ENCODE results near the gene TRIM66.

The TRIM66 gene

GRCh38 chr11:8693555-8693954 lies 11.1 kb upstream of the TRIM66 start:
- H3K27ac Mint-ChIP-seq (ENCODE audit: low read depth) = no peak overlapping the region
- peaks cover 20% of the 10 kb centered on the region for H3K4me1 Mint-ChIP-seq
- peaks cover 11% of the 10 kb centered on the region for H3K36me3 Mint-ChIP-seq (ENCODE audit: insufficient read depth)
- no peaks in the 10 kb centered on the region for H3K27me3 Mint-ChIP-seq
- ATAC-seq (replicated peaks; ENCODE audit: extremely low read depth, poor library complexity, severe bottlenecking) (no peak), DNase-seq (ENCODE audit: low spot score in 2 of 2) (no peak)
- H3K9me3 Mint-ChIP-seq = no peaks in the 10 kb centered on the region
- H3K4me3 Mint-ChIP-seq = no peak overlapping the region

GRCh38 chr11:8693010-8693551 lies 10.6 kb upstream of the TRIM66 start:
- H3K9me3 Mint-ChIP-seq = no peaks in the 10 kb centered on the region
- ATAC-seq (replicated peaks; ENCODE audit: extremely low read depth, poor library complexity, severe bottlenecking) = no peak
- H3K4me3 Mint-ChIP-seq = no peak overlapping the region
- H3K27me3 Mint-ChIP-seq = no peaks in the 10 kb centered on the region
- H3K4me1 Mint-ChIP-seq = peaks cover 25% of the 10 kb centered on the region
- peaks cover 14% of the 10 kb centered on the region for H3K36me3 Mint-ChIP-seq (ENCODE audit: insufficient read depth)
- no peak for DNase-seq (ENCODE audit: low spot score in 2 of 2)
- no peak overlapping the region for H3K27ac Mint-ChIP-seq (ENCODE audit: low read depth)

- ATAC-seq (replicated peaks; ENCODE audit: extremely low read depth, poor library complexity, severe bottlenecking) (no peak), DNase-seq (ENCODE audit: low spot score in 2 of 2) (no peak)
- Mint-ChIP-seq H3K9me3 (no peaks in the 10 kb centered on the region), H3K4me3 (no peak overlapping the region), H3K27me3 (no peaks in the 10 kb centered on the region), H3K4me1 (peaks cover 30% of the 10 kb centered on the region), H3K27ac (ENCODE audit: low read depth) (peak overlapping the region; percentile 32), H3K36me3 (ENCODE audit: insufficient read depth) (peaks cover 17% of the 10 kb centered on the region)
These were observed 10.0 kb upstream of the TRIM66 start for GRCh38 chr11:8692417-8692816.

- Mint-ChIP-seq H3K27me3 (no peaks in the 10 kb centered on the region), H3K27ac (ENCODE audit: low read depth) (no peak overlapping the region), H3K4me3 (no peak overlapping the region), H3K36me3 (ENCODE audit: insufficient read depth) (peaks cover 20% of the 10 kb centered on the region), H3K4me1 (peaks cover 30% of the 10 kb centered on the region), H3K9me3 (no peaks in the 10 kb centered on the region)
- ATAC-seq (replicated peaks; ENCODE audit: extremely low read depth, poor library complexity, severe bottlenecking) = no peak
- no peak for DNase-seq (ENCODE audit: low spot score in 2 of 2)
These were observed 9.1 kb upstream of the TRIM66 start for GRCh38 chr11:8691601-8692000.

- peaks cover 29% of the 10 kb centered on the region for H3K36me3 Mint-ChIP-seq (ENCODE audit: insufficient read depth)
These were observed 8.2 kb upstream of the TRIM66 start for GRCh38 chr11:8690374-8691342.

GRCh38 chr11:8689726-8690255 lies 7.3 kb upstream of the TRIM66 start:
- ATAC-seq (replicated peaks; ENCODE audit: extremely low read depth, poor library complexity, severe bottlenecking) (no peak), DNase-seq (ENCODE audit: low spot score in 2 of 2) (no peak)
- peaks cover 37% of the 10 kb centered on the region for H3K36me3 Mint-ChIP-seq (ENCODE audit: insufficient read depth)
- H3K27me3 Mint-ChIP-seq = no peaks in the 10 kb centered on the region
- H3K4me3 Mint-ChIP-seq = peak overlapping the region; percentile 88
- peak overlapping the region; percentile 56 for H3K27ac Mint-ChIP-seq (ENCODE audit: low read depth)
- no peaks in the 10 kb centered on the region for H3K9me3 Mint-ChIP-seq
- peaks cover 35% of the 10 kb centered on the region for H3K4me1 Mint-ChIP-seq

More at GRCh38 chr11:8690374-8691342, 8.2 kb upstream of the TRIM66 start:
- Mint-ChIP-seq H3K9me3 (no peaks in the 10 kb centered on the region), H3K27ac (ENCODE audit: low read depth) (peak overlapping the region; percentile 56), H3K4me3 (peak overlapping the region; percentile 88), H3K4me1 (peaks cover 27% of the 10 kb centered on the region), H3K27me3 (no peaks in the 10 kb centered on the region)
- ATAC-seq (replicated peaks; ENCODE audit: extremely low read depth, poor library complexity, severe bottlenecking) = no peak
- no peak for DNase-seq (ENCODE audit: low spot score in 2 of 2)

GRCh38 chr11:8688414-8689362 lies 6.2 kb upstream of the TRIM66 start:
- H3K27me3 Mint-ChIP-seq = no peaks in the 10 kb centered on the region
- ATAC-seq (replicated peaks; ENCODE audit: extremely low read depth, poor library complexity, severe bottlenecking) = peak; percentile 81
- H3K36me3 Mint-ChIP-seq (ENCODE audit: insufficient read depth) = peaks cover 47% of the 10 kb centered on the region

GRCh38 chr11:8686325-8686724 lies 3.9 kb upstream of the TRIM66 start:
- no peak for ATAC-seq (replicated peaks; ENCODE audit: extremely low read depth, poor library complexity, severe bottlenecking)
- Mint-ChIP-seq H3K9me3 (no peaks in the 10 kb centered on the region), H3K27ac (ENCODE audit: low read depth) (no peak overlapping the region), H3K27me3 (no peaks in the 10 kb centered on the region), H3K4me1 (peaks cover 61% of the 10 kb centered on the region), H3K36me3 (ENCODE audit: insufficient read depth) (peaks cover 63% of the 10 kb centered on the region), H3K4me3 (peak overlapping the region; percentile 31)
- DNase-seq (ENCODE audit: low spot score in 2 of 2) = no peak

More at GRCh38 chr11:8688414-8689362, 6.2 kb upstream of the TRIM66 start:
- Mint-ChIP-seq H3K4me3 (peak overlapping the region; percentile 88), H3K9me3 (no peaks in the 10 kb centered on the region), H3K27ac (ENCODE audit: low read depth) (peak overlapping the region; percentile 96), H3K4me1 (peaks cover 46% of the 10 kb centered on the region)
- DNase-seq (ENCODE audit: low spot score in 2 of 2) = peak; percentile 52 to 56

- ATAC-seq (replicated peaks; ENCODE audit: extremely low read depth, poor library complexity, severe bottlenecking) = no peak
- Mint-ChIP-seq H3K9me3 (peaks cover 2% of the 10 kb centered on the region), H3K27me3 (no peaks in the 10 kb centered on the region), H3K4me1 (peaks cover 64% of the 10 kb centered on the region), H3K27ac (ENCODE audit: low read depth) (no peak overlapping the region), H3K36me3 (ENCODE audit: insufficient read depth) (peaks cover 65% of the 10 kb centered on the region), H3K4me3 (no peak overlapping the region)
- no peak for DNase-seq (ENCODE audit: low spot score in 2 of 2)
These were observed 3.4 kb upstream of the TRIM66 start for GRCh38 chr11:8685820-8686219.

- no peaks in the 10 kb centered on the region for H3K27me3 Mint-ChIP-seq
- no peak for DNase-seq (ENCODE audit: low spot score in 2 of 2)
- ATAC-seq (replicated peaks; ENCODE audit: extremely low read depth, poor library complexity, severe bottlenecking) = no peak
- H3K4me3 Mint-ChIP-seq = no peak overlapping the region
- H3K27ac Mint-ChIP-seq (ENCODE audit: low read depth) = peak overlapping the region; percentile 96
- peaks cover 7% of the 10 kb centered on the region for H3K9me3 Mint-ChIP-seq
- peaks cover 66% of the 10 kb centered on the region for H3K36me3 Mint-ChIP-seq (ENCODE audit: insufficient read depth)
- peaks cover 69% of the 10 kb centered on the region for H3K4me1 Mint-ChIP-seq
These were observed 2.8 kb upstream of the TRIM66 start for GRCh38 chr11:8685306-8685705.

- peak overlapping the region; percentile 96 for H3K27ac Mint-ChIP-seq (ENCODE audit: low read depth)
- peaks cover 68% of the 10 kb centered on the region for H3K36me3 Mint-ChIP-seq (ENCODE audit: insufficient read depth)
- H3K4me3 Mint-ChIP-seq = peak overlapping the region; percentile 93
- ATAC-seq (replicated peaks; ENCODE audit: extremely low read depth, poor library complexity, severe bottlenecking) (no peak), DNase-seq (ENCODE audit: low spot score in 2 of 2) (no peak)
- H3K4me1 Mint-ChIP-seq = peaks cover 68% of the 10 kb centered on the region
- H3K9me3 Mint-ChIP-seq = peaks cover 8% of the 10 kb centered on the region
- H3K27me3 Mint-ChIP-seq = no peaks in the 10 kb centered on the region
These were observed 2.3 kb upstream of the TRIM66 start for GRCh38 chr11:8684600-8685290.
